K562 (cell line): Measurements from ENCODE around the gene CDC42EP5. TPM values are rescaled to one million over a fixed set of nuclear protein-coding genes. Genes with fewer than 3 reads are reported as not detected.

Source experiments
- ATAC-seq: fragments of 200-7000 bp; cut with Tn5 transposase; 3 replicates; pipeline ENCODE4 v1.9.1; 2020; ENCODE audit warnings: moderate library complexity
- BruUV-seq: library from RNA; stranded (reverse); fragments of 400-500 nt; replicated peaks from 2 replicates; lab custom pipeline; 2021; lab: Mats Ljungman, UMichigan
- CTCF ChIA-PET: fragments of 300-600 bp; formaldehyde crosslinking; extraction: SDS; loops from one replicate; lab custom pipeline; 2021; ENCODE audit warnings: low intra/inter-chr PET ratio; lab: Yijun Ruan, JAX
- POLR2A ChIA-PET: fragments of 300-600, 350-650 bp; sonication (Branson Sonifier 250); formaldehyde crosslinking; extraction: SDS; loops from one replicate; lab custom pipeline; 2021; ENCODE audit warnings: antibody characterized with exemption, inconsistent platforms; lab: Yijun Ruan, JAX
- DNase-seq, 4 experiments: peaks; one replicate each; pipeline versions ENCODE4 v3.0.0 to v3.0.0-alpha.2; 2011 to 2018; ENCODE audit warnings: low spot score in 3 of 4, mixed read lengths in 3 of 4; ENCODE audit errors: extremely low read depth in 1 of 4
- FAIRE-seq: peaks from 2 replicates; lab custom pipeline; 2011; peaks lifted over from hg19 to GRCh38; lab: Jason Lieb, UNC
- H2AFZ ChIP-seq: 2 replicates; pipeline ENCODE4 v1.6.0; 2011; ENCODE audit warnings: low read depth, low read length, control low read depth, inconsistent platforms
- H3K27ac ChIP-seq: fragments of 200-600 bp; 3 replicates; pipeline ENCODE4 v1.8.0; 2011; ENCODE audit warnings: low read depth, mild to moderate bottlenecking, control low read depth, inconsistent platforms, low read length, moderate library complexity, mixed read lengths; ENCODE audit errors: extremely low read depth
- H3K27me3 ChIP-seq, 2 experiments: fragments of 300-600 bp in 1 of 2; 2 replicates in 1 of 2; 3 replicates in 1 of 2; pipeline versions ENCODE4 v1.6.0 to v1.8.0; 2011; ENCODE audit warnings: inconsistent platforms in 2 of 2, low read length in 2 of 2, mild to moderate bottlenecking in 1 of 2, mixed read lengths in 1 of 2, moderate library complexity in 1 of 2; ENCODE audit not compliant: control insufficient read depth in 2 of 2, insufficient read depth in 2 of 2
- H3K36me3 ChIP-seq: fragments of 300-600 bp; 3 replicates; pipeline ENCODE4 v1.8.0; 2011; ENCODE audit warnings: mild to moderate bottlenecking, low read length, inconsistent platforms; ENCODE audit not compliant: control insufficient read depth, insufficient read depth
- H3K4me1 ChIP-seq, 2 experiments: fragments of 200-600 bp in 1 of 2; replicated peaks in 1 of 2; 2 replicates in 1 of 2; 3 replicates in 1 of 2; pipeline versions ENCODE4 v1.5.1 to v1.8.0; 2011; ENCODE audit warnings: inconsistent platforms in 2 of 2, low read length in 2 of 2, mild to moderate bottlenecking in 1 of 2, mixed read lengths in 1 of 2, moderate library complexity in 1 of 2; ENCODE audit not compliant: control insufficient read depth in 2 of 2, insufficient read depth in 2 of 2
- H3K4me2 ChIP-seq: 2 replicates; pipeline ENCODE4 v1.6.1; 2011; ENCODE audit warnings: low read length, control low read depth, inconsistent platforms, mixed read lengths; ENCODE audit not compliant: insufficient read depth
- H3K4me3 ChIP-seq: fragments of 200-600 bp; sonication (generic), shearing (Covaris generic); 2 replicates; pipeline ENCODE4 v1.5.1; 2016; ENCODE audit warnings: control low read depth, inconsistent platforms
- H3K79me2 ChIP-seq: fragments of 200-600 bp; 3 replicates; pipeline ENCODE4 v1.8.0; 2011; ENCODE audit warnings: low read length, inconsistent platforms; ENCODE audit not compliant: control insufficient read depth, insufficient read depth
- H3K9ac ChIP-seq, 2 experiments: 2 replicates each; pipeline versions ENCODE4 v1.6.0 to v1.6.1; 2011; ENCODE audit warnings: low read depth in 2 of 2, low read length in 2 of 2, control low read depth in 1 of 2, inconsistent platforms in 1 of 2, mild to moderate bottlenecking in 1 of 2, mixed read lengths in 1 of 2; ENCODE audit not compliant: insufficient read depth in 1 of 2
- H3K9me1 ChIP-seq: one replicate; pipeline ENCODE4 v1.6.0; 2011; ENCODE audit warnings: inconsistent platforms, mild to moderate bottlenecking, low read length, moderate library complexity; ENCODE audit not compliant: control insufficient read depth, insufficient read depth
- H3K9me3 ChIP-seq: replicated peaks from 2 replicates; pipeline ENCODE4 v1.5.1; 2011; ENCODE audit warnings: low read depth, low read length, inconsistent platforms; ENCODE audit not compliant: control insufficient read depth, insufficient read depth
- H4K20me1 ChIP-seq: replicated peaks from 2 replicates; pipeline ENCODE4 v1.6.1; 2011; ENCODE audit warnings: low read length, inconsistent platforms, mixed read lengths; ENCODE audit not compliant: control insufficient read depth, insufficient read depth
- ARNT ChIP-seq, 2 experiments: fragments of 450-650 bp; IDR thresholded peaks; 2 replicates each; pipeline ENCODE4 v1.6.1; 2016; ENCODE audit warnings: mild to moderate bottlenecking in 1 of 2
- COPS2 ChIP-seq: fragments of 450-650 bp; conservative IDR thresholded peaks from 2 replicates; pipeline ENCODE4 v1.6.1; 2016; ENCODE audit warnings: mild to moderate bottlenecking, moderate library complexity
- DDX20 ChIP-seq: fragments of 450-650 bp; IDR thresholded peaks from 2 replicates; pipeline ENCODE4 v1.6.1; 2016; ENCODE audit warnings: missing genetic modification characterization, low read depth, mild to moderate bottlenecking, missing compliant biosample characterization, moderate library complexity
- MTA2 ChIP-seq: fragments of 450-650 bp; IDR thresholded peaks from 2 replicates; pipeline ENCODE4 v1.6.1; 2016; ENCODE audit warnings: low read depth
- POLR2G ChIP-seq: fragments of 200-400 bp; formaldehyde crosslinking; IDR thresholded peaks from 2 replicates; pipeline ENCODE4 v1.6.1; 2017; ENCODE audit warnings: low read depth, mild to moderate bottlenecking, antibody characterized with exemption, low read length, moderate library complexity
- PPARD ChIP-seq: fragments of 250-450 bp; sonication (Bioruptor Pico); IDR thresholded peaks from 2 replicates; pipeline ENCODE4 v1.8.0; 2022; ENCODE audit warnings: inconsistent platforms, mild to moderate bottlenecking, moderate library complexity
- RBM25 ChIP-seq: fragments of 200-400 bp; formaldehyde crosslinking; IDR thresholded peaks from 2 replicates; pipeline ENCODE4 v1.6.1; 2018; ENCODE audit warnings: low read length, low read depth, moderate library complexity; ENCODE audit not compliant: severe bottlenecking
- TRIM28 ChIP-seq: fragments of 450-650 bp; IDR thresholded peaks from 2 replicates; pipeline ENCODE4 v1.6.1; 2017
- ZNF57 ChIP-seq: fragments of 450-650 bp; formaldehyde crosslinking; IDR thresholded peaks from 2 replicates; pipeline ENCODE4 v1.4.0; 2020; ENCODE audit warnings: mild to moderate bottlenecking, moderate library complexity
- WGBS: fragments of 100-300 bp; shearing (Covaris generic); methylation state at CpG from one replicate; pipeline ENCODE4 v1.1.6; 2016; ENCODE audit warnings: low coverage, mixed read lengths; ENCODE audit not compliant: insufficient coverage; ENCODE audit errors: missing lambda C conversion rate; 5-methylcytosine and 5-hydroxymethylcytosine counted together
- in situ Hi-C: fragments of 300-500 bp; cut with MboI; formaldehyde crosslinking; loops from 4 replicates; pipeline ENCODE4 v1.15.0; 2018; ENCODE audit warnings: inconsistent platforms, mixed read lengths
- intact Hi-C: fragments of 100-400 bp; cut with micrococcal nuclease; formaldehyde crosslinking; loops from 2 replicates; pipeline ENCODE4 v1.14.2; 2022
- polyA plus RNA-seq, 8 experiments: library from polyadenylated mRNA; depleted of rRNA in 4 of 8; stranded (reverse) in 5 of 8; unstranded in 3 of 8; fragments of >200 nt; fragmentation: Nextera tagmentation in 2 of 8; fragmentation: Illumina TruSeq in 1 of 8; extraction: Ambion mirVana in 2 of 8; extraction: Trizol in 1 of 8; gene quantifications; 2 replicates each; pipeline versions ENCODE4 v1.2.1 to v1.2.3, GENCODE V29; 2011 to 2014; ENCODE audit warnings: inconsistent platforms in 1 of 8, missing spikeins in 1 of 8
- total RNA-seq, 7 experiments: library from RNA; depleted of rRNA in 6 of 7; stranded (reverse); fragments of >200 nt in 6 of 7; fragmentation: Illumina TruSeq in 2 of 7; extraction: Trizol in 2 of 7; gene quantifications; 2 replicates each; pipeline versions ENCODE4 v1.2.1 to v1.2.3, GENCODE V29; 2011 to 2021; ENCODE audit warnings: low replicate concordance in 1 of 7
- TF ChIP-seq, protein P1 (sequence below): fragments of 450-650 bp; IDR thresholded peaks from 2 replicates; pipeline ENCODE4 v1.6.1; 2016; ENCODE audit warnings: low read depth, mild to moderate bottlenecking, moderate library complexity
- TF ChIP-seq, protein P2 (sequence below), 2 experiments: fragments of 450-650 bp in 1 of 2; sonication (generic) in 1 of 2; formaldehyde crosslinking in 1 of 2; IDR thresholded peaks in 1 of 2; conservative IDR thresholded peaks in 1 of 2; 2 replicates each; pipeline versions ENCODE4 v1.6.1 to v1.8.1; 2016 to 2023; ENCODE audit warnings: mild to moderate bottlenecking in 2 of 2, moderate library complexity in 2 of 2, inconsistent platforms in 1 of 2, missing genetic modification reagents in 1 of 2
- TF ChIP-seq, protein P3 (sequence below): sonication (generic); formaldehyde crosslinking; IDR thresholded peaks from 2 replicates; pipeline ENCODE4 v1.8.1; 2023; ENCODE audit warnings: mild to moderate bottlenecking, missing genetic modification reagents

The CDC42EP5 gene
- total and polyA plus RNA-seq, 9 of the 15 experiments (the other 6 are each of a cell fraction or from before 2014, with no cell fraction given) = 0.15 to 0.38 TPM; not detected in 7

GRCh38 chr19:54455786-54456422 is 17.2 kb downstream of the CDC42EP5 start:
- Histone ChIP-seq H3K9ac (no peak overlapping the region), H3K27ac (no peak overlapping the region), H3K9me3 (no peaks in the 10 kb centered on the region), H3K79me2 (peaks cover 34% of the 10 kb centered on the region), H3K27me3 (no peaks in the 10 kb centered on the region), H3K9me1 (peaks cover 11% of the 10 kb centered on the region), H4K20me1 (peaks cover 32% of the 10 kb centered on the region), H3K4me3 (no peak overlapping the region), H2AFZ (no peak overlapping the region), H3K36me3 (peaks cover 98% of the 10 kb centered on the region), H3K4me1 (peaks cover 7 to 27% of the 10 kb centered on the region in 2 experiments; a peak in 4 of 5 replicates), H3K4me2 (no peak overlapping the region)
- TF ChIP-seq RBM25 (no peak), TRIM28 (no peak), ZNF57 (CRISPR knock-in tag) (no peak), PPARD (CRISPR knock-in tag) (no peak), COPS2 (no peak), POLR2G (peak; percentile 10; the same call in 1 of the 2 replicates), MTA2 (no peak), ARNT (IDR thresholded peaks at IDR 0.05) (no peak), DDX20 (tag) (no peak)
- TF ChIP-seq, protein P1, sequence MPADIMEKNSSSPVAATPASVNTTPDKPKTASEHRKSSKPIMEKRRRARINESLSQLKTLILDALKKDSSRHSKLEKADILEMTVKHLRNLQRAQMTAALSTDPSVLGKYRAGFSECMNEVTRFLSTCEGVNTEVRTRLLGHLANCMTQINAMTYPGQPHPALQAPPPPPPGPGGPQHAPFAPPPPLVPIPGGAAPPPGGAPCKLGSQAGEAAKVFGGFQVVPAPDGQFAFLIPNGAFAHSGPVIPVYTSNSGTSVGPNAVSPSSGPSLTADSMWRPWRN = no peak
- TF ChIP-seq, protein P2, sequence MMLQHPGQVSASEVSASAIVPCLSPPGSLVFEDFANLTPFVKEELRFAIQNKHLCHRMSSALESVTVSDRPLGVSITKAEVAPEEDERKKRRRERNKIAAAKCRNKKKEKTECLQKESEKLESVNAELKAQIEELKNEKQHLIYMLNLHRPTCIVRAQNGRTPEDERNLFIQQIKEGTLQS (IDR thresholded peaks at IDR 0.05) = no peak
- TF ChIP-seq, protein P2 (CRISPR knock-in tag; conservative IDR thresholded peaks at IDR 0.05) = no peak
- TF ChIP-seq, protein P3, sequence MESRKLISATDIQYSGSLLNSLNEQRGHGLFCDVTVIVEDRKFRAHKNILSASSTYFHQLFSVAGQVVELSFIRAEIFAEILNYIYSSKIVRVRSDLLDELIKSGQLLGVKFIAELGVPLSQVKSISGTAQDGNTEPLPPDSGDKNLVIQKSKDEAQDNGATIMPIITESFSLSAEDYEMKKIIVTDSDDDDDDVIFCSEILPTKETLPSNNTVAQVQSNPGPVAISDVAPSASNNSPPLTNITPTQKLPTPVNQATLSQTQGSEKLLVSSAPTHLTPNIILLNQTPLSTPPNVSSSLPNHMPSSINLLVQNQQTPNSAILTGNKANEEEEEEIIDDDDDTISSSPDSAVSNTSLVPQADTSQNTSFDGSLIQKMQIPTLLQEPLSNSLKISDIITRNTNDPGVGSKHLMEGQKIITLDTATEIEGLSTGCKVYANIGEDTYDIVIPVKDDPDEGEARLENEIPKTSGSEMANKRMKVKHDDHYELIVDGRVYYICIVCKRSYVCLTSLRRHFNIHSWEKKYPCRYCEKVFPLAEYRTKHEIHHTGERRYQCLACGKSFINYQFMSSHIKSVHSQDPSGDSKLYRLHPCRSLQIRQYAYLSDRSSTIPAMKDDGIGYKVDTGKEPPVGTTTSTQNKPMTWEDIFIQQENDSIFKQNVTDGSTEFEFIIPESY = 0 out of 2 replicates have a peak, but pooled peaks have one; percentile 20
- no TSS peak for BruUV-seq
- 96% methylated on average over 27 of the region's 40 CpGs for WGBS
- POLR2A ChIA-PET = interaction anchor here (3.4 kb wide), 1 partner anchor 7 kb away, joined by 34 read pairs; the partner anchor contains the start of gene LENG9
- DNase-seq = peak in 1 of 4 experiments; percentile 19
- CTCF ChIA-PET = no interaction called here
- no peak for FAIRE-seq
- intact Hi-C loops (no loop called here), in situ Hi-C loops (no loop called here)
- ATAC-seq = no peak
